Mucosa of stomach (tissue), 1 donor: ENCODE measurements around the gene CATSPER1.

Experiments used
- H3K27me3 ChIP-seq: one replicate; pipeline ENCODE4 v1.7.0; 2013; ENCODE audit warnings: mild to moderate bottlenecking, low read length; ENCODE audit not compliant: control insufficient read depth, insufficient read depth
- H3K36me3 ChIP-seq: one replicate; pipeline ENCODE4 v1.7.0; 2013; ENCODE audit warnings: low read length; ENCODE audit not compliant: control insufficient read depth, insufficient read depth
- H3K4me1 ChIP-seq: one replicate; pipeline ENCODE4 v1.7.0; 2013; ENCODE audit warnings: mild to moderate bottlenecking, low read length; ENCODE audit not compliant: control insufficient read depth, insufficient read depth
- H3K4me3 ChIP-seq: one replicate; pipeline ENCODE4 v1.7.0; 2013; ENCODE audit warnings: low read length
- H3K9ac ChIP-seq: one replicate; pipeline ENCODE4 v1.7.0; 2013; ENCODE audit warnings: mild to moderate bottlenecking, low read length, moderate library complexity
- H3K9me3 ChIP-seq: one replicate; pipeline ENCODE4 v1.7.0; 2013; ENCODE audit warnings: mild to moderate bottlenecking, low read length, moderate library complexity; ENCODE audit not compliant: control insufficient read depth
- donor health status: Pancreatic carcinoma.

CATSPER1 gene

DNA sequence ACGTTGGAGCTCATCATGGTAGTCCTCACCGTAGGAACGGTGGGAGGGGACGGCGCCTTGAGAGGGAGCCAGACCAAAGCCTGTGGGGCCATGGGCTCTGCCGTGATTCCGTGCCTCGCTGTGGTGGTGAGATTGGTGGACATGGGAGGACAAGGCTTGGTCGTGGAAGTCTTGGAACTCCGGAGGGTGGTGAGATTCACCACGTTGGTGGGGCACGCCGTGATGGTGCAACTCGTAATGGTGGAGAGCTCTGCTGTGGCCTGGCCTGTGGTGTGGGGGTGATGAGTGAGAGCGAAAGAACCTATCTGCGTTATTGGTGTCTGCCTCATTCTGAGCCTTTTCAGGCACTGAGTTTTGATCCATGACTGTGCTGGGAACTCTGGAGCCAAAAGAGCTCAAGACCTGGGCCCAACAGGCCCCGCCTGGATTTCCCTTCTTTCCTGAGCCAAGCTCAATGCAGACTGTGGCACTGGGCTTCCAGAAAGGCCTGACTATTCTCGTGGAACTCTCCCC lies at the start of gene CATSPER1:
Gene CATSPER1, minus strand, starts transcription at position 463 of the 513 bp plus-strand sequence. Its CDS starts 100 bp downstream, at position 363.
- no peak within 1 kb of the TSS for H3K9ac ChIP-seq
- H3K9me3 ChIP-seq: no peaks in the 10 kb centered on the region
- no peak within 1 kb of the TSS for H3K4me3 ChIP-seq
- H3K36me3 ChIP-seq: no peaks in the 10 kb centered on the region
- H3K4me1 ChIP-seq: peaks cover 7% of the 10 kb centered on the region
- peaks cover 20% of the 10 kb centered on the region for H3K27me3 ChIP-seq

DNA sequence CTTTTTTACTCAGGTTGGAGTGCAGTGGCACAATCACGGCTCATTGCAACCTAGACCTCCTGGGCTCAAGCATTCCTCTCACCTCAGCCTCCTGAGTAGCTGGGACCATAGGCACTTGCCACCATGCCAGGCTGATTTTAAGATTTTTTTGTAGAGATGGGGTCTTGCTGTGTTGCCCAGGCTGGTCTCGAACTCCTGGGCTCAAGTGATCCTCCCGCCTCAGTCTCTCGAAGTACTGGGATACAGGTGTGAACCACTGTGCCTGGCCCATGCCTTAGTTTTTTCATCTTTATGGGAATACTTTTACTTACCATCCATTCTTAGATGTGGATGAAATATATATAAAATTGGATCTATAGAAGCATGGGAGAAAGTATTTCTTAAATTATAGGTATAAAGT lies 49.0 kb upstream of the CATSPER1 start:
- Histone ChIP-seq H3K27me3 (no peaks in the 10 kb centered on the region), H3K9me3 (no peaks in the 10 kb centered on the region), H3K4me3 (no peak overlapping the region), H3K9ac (no peak overlapping the region), H3K36me3 (no peaks in the 10 kb centered on the region), H3K4me1 (peaks cover 17% of the 10 kb centered on the region)

DNA sequence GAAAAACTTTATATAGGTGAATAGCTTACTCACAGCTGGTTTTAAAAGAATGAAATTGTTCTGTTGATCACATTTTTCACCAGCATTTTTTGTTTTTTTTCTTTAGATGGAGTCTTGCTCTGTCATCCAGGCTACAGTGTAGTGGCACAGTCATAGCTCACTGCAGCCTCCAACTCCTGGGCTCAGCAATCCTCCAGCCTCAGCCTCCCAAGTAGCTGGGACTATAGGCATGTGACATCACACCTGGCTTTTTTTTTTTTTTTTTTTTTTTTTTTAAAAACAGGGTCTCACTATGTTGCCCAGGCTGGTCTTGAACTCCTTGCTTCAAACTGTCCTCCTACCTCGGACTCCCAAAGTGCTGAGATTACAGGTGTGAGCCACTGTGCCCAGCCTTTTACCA lies 47.4 kb upstream of the CATSPER1 start:
- no peaks in the 10 kb centered on the region for H3K9me3 ChIP-seq
- H3K9ac ChIP-seq: no peak overlapping the region
- peaks cover 17% of the 10 kb centered on the region for H3K4me1 ChIP-seq
- no peak overlapping the region for H3K4me3 ChIP-seq
- no peaks in the 10 kb centered on the region for H3K36me3 ChIP-seq
- H3K27me3 ChIP-seq: no peaks in the 10 kb centered on the region

DNA sequence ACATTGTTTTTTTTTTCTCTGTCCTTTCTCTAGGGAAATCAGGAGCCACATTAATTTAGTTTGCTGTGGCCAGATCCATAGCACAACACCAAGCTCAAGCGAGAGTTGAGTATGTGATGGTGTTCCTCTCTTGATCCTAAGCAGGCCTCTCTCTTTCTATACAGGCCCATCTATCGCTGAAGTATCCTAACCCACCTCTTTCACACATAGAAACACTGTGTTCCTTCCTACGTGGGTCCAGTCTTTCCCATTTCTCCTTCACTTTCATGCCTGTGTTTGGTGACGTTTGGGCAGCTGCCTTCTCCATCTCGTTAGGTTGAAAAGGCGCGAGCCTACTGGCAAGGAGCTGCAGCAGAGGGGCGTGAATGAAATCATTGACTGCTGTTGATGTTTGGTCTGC lies 46.2 kb upstream of the CATSPER1 start:
- peaks cover 27% of the 10 kb centered on the region for H3K4me1 ChIP-seq
- H3K36me3 ChIP-seq: peaks cover 1% of the 10 kb centered on the region

DNA sequence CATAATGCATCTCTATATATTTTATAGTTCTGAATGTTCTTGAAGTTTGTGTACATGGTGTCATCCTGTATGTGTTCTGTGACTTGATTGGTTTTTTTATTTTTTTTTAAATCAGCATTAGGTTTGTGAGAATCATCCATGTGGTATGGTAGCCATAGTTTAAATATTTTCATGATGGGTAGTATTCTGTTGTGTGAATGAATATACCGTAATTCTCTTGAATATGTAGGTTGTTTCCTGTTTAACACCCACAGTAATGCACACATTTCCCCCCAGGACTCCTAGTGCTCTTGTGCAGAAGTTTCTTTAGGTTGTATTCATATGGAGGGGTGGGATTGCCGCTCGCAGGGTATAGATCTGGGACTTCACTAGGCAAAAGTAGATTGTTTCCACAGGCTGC lies 45.8 kb upstream of the CATSPER1 start:
- no peaks in the 10 kb centered on the region for H3K27me3 ChIP-seq
- peaks cover 27% of the 10 kb centered on the region for H3K4me1 ChIP-seq
- no peak overlapping the region for H3K9ac ChIP-seq
- H3K36me3 ChIP-seq: peaks cover 5% of the 10 kb centered on the region
- H3K4me3 ChIP-seq: no peak overlapping the region
- no peaks in the 10 kb centered on the region for H3K9me3 ChIP-seq

More for the DNA sequence above, 46.2 kb upstream of the CATSPER1 start:
- no peak overlapping the region for H3K9ac ChIP-seq
- H3K4me3 ChIP-seq: no peak overlapping the region
- no peaks in the 10 kb centered on the region for H3K27me3 ChIP-seq
- no peaks in the 10 kb centered on the region for H3K9me3 ChIP-seq

DNA sequence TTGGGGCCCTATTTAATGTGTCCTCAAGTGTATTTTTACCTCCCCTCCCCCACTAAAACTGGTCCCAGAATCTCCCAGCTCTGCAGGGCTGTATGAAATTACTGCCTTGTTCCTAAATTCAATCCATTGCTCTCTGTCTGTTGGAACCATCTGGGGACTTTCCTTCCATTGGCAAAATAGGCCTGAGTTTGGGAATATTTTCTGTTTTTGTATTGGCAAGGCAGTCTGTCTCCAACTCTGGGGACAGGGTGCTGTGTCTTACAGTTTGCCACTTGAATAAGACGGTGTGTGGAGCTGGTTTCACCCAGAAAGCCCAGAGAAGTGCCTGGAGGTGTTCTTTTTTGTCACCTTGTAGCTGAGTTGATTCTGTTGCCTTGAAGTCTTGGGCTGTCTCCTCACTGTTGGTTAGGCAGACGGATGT lies 45.1 kb upstream of the CATSPER1 start:
- Histone ChIP-seq H3K9ac (peak overlapping the region; percentile 53), H3K4me3 (no peak overlapping the region), H3K4me1 (peaks cover 27% of the 10 kb centered on the region), H3K27me3 (no peaks in the 10 kb centered on the region), H3K9me3 (no peaks in the 10 kb centered on the region), H3K36me3 (peaks cover 12% of the 10 kb centered on the region)

DNA sequence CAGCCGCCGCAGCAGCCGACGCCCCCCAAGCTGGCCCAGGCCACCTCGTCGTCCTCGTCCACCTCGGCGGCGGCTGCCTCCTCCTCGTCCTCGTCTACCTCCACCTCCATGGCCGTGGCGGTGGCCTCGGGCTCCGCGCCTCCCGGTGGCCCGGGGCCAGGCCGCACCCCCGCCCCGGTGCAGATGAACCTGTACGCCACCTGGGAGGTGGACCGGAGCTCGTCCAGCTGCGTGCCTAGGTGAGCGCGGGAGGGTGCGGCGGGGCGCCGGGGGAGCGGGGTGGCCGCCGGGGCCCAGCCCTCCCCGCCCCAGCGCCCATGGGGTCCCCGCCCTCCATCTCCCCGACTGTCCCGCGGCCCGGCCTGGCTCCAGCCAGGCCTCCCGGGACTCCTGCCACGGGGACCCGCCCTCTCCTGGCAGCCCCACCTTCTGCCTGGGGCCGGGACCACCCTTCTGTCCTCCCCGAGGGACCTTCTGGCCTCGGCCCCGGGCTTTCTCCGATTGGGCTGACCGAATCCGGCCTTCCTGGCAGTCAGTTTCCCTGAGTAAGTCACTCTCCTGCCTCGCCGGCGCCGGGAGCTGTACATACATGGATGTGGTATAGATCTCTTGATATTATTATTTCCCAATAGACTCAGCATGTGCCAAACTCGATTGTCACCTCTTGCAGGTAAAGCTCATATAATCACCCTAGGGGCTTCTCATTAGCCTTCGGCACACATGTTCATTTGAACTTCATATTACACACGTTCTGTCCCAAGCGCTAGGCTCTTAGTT lies 44.5 kb upstream of the CATSPER1 start:
- peak overlapping the region; percentile 53 for H3K9ac ChIP-seq
- no peak overlapping the region for H3K4me3 ChIP-seq
- no peaks in the 10 kb centered on the region for H3K27me3 ChIP-seq
- peaks cover 27% of the 10 kb centered on the region for H3K4me1 ChIP-seq
- peaks cover 13% of the 10 kb centered on the region for H3K36me3 ChIP-seq
- H3K9me3 ChIP-seq: no peaks in the 10 kb centered on the region

DNA sequence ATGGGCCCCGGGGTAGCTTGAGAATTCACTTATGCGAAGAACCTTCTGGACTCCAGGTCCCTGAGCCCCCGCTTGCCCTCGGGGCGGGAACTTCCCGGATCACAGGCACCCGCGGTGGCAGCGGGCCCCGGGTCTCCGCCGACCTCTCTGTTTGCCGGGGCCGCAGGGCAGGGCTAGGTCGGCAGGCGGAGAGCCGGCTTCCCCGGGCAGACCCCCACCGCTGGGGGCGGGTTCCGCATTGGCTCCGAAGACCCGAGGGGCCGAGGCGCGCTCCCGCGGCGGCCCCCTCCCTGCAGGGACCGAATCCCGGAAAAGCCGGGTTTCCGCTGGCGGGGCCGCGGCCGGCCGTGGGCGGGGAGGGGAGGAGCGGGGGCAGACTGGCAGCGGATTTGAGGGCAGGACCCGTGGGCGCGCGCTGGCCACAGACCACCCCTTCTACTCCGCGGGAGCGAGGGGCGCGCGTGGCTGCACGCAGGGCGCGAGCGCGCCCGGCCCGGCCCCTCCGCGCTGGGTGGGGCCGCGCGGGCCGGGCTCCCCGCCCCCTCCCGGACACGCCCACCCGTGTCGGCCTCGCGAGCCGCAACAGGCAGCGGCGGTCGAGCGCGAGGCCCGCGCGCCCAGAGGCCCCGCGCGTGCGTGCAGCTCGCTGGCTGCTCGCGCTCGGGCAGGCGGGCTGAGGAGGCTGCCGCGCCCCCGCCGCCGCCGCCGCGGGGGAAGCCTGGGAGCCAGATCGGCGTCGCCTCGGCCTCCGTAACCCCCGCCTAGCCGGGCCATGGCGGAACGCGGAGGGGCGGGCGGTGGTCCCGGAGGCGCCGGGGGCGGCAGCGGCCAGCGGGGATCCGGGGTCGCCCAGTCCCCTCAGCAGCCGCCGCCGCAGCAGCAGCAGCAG lies 43.7 kb upstream of the CATSPER1 start, which contains the start of gene PACS1:
Gene PACS1, plus strand, starts transcription at position 558 of the 889 bp plus-strand sequence. Its CDS starts 215 bp downstream, at position 773.
- peaks cover 13% of the 10 kb centered on the region for H3K36me3 ChIP-seq
- H3K4me3 ChIP-seq: no peak within 1 kb of the TSS
- H3K4me1 ChIP-seq: peaks cover 27% of the 10 kb centered on the region
- H3K9me3 ChIP-seq: no peaks in the 10 kb centered on the region
- H3K9ac ChIP-seq: peak within 1 kb of the TSS; percentile 72
- H3K27me3 ChIP-seq: no peaks in the 10 kb centered on the region

DNA sequence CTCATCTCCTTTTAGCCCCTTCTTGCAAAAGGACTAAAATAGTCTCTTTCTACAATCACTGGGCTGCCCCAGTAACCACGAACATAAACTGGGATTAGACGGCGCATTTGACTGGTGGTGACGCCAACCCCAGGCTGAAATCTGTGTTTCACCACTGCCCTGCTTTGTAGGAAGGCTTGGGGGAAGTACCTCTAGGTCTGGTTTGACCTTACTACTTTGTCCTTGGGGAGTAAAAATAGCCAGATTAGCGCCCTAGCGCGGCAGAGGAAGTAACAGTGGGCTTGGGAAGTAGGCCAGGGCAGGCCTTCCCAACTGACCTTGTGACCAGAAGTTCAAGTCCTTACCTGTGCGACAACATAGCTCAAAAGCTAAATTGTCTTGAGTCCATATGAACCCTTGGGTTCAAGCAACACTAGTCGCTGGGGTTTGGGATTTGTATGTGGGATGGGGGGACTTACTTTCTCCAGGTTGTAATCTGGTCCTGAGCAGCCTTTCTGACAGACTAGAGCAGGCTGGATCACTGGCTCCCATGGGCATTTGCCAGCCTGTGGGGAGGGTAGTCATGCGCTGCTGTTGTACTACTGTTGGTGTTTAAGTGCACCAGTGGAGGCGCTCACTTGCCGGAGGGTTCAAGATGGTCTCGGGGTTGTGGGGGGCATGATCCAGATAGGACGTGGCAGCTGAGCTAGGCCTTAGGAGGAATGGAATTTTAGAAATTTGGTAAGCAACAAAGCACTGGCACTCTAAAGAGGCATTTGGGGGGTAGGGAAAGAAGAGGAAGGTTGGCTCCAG lies 42.8 kb upstream of the CATSPER1 start:
- no peaks in the 10 kb centered on the region for H3K9me3 ChIP-seq
- peaks cover 27% of the 10 kb centered on the region for H3K4me1 ChIP-seq
- peak overlapping the region; percentile 72 for H3K9ac ChIP-seq
- H3K4me3 ChIP-seq: no peak overlapping the region
- H3K36me3 ChIP-seq: peaks cover 13% of the 10 kb centered on the region
- H3K27me3 ChIP-seq: no peaks in the 10 kb centered on the region

DNA sequence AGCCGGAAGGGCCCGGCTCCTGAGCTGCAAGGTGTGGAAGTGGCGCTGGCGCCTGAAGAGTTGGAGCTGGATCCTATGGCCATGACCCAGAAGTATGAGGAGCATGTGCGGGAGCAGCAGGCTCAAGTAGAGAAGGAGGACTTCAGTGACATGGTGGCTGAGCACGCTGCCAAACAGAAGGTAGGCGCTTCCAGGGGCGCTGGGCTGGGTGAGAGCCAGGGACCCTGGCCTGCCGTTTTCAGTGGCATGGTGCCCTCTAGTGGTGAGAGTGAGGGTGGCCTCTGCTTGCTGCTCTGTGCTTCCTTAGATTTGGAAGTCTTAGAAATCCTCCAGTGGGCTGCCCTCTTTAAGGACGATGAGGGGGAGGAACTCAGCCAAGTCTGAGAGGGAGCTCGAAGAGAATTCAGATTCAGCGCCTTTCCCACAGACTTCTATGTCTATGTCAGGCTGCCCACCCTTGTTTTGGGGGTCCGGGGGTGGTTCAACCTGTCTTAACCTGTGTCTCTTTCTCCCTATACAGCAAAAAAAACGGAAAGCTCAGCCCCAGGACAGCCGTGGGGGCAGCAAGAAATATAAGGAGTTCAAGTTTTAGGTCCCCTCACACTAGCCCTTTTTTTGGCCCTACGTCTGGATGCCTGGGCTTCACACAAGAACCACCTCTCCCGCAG lies 42.0 kb upstream of the CATSPER1 start:
- Histone ChIP-seq H3K9ac (no peak overlapping the region), H3K4me3 (no peak overlapping the region), H3K4me1 (peaks cover 27% of the 10 kb centered on the region), H3K27me3 (no peaks in the 10 kb centered on the region), H3K36me3 (peaks cover 19% of the 10 kb centered on the region), H3K9me3 (no peaks in the 10 kb centered on the region)

DNA sequence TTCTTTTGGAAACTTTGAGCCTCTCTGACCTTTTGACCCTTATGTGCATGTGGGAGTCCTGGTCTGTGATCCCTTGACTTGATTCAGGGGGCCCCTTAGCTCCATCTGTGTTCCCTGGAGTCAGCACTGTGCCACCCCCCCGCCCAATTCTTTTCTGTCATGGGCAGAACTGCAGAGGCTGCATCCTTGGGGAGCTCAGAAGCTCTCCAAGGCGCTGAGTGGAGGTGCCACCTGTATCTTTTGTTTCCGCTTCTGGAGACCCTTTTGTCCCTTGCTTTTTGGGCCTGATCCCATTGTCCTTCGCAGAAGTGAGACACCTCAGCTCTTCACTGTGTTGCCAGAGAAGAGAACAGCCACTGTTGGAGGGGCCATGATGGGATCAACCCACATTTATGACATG lies 41.4 kb upstream of the CATSPER1 start:
- Histone ChIP-seq H3K4me3 (no peak overlapping the region), H3K27me3 (no peaks in the 10 kb centered on the region), H3K9ac (no peak overlapping the region), H3K4me1 (peaks cover 27% of the 10 kb centered on the region), H3K36me3 (peaks cover 26% of the 10 kb centered on the region), H3K9me3 (no peaks in the 10 kb centered on the region)
